ENCODE results near the gene NDUFB8. TPM values are rescaled to one million over a fixed set of nuclear protein-coding genes. Genes with fewer than 3 reads are reported as not detected.

The NDUFB8 gene
- total and polyA plus RNA-seq, 10 of the 15 experiments (the other 5 are each of a cell fraction or from before 2014, with no cell fraction given) = 180 to 572 (median 382) TPM

DNA sequence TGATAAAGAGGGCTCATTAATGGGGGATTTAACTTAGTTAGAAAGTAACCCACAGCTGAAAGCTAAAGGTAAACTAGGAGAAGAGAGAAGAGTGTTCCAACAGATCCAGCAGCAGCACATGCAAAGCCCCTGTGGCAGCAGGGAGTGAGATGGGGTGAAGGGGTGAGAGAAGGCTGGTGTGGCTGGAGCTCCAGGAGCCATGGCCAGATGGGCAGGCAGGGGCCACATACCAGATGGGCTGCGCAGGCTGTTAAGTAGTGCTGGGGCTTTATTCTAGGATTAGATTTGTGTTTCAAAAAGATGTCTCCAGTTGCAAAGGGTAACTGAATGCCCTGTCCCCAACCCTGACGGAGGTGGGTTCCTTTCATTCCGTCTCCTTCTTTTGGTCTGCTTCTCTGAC, 39.2 kb upstream of the NDUFB8 start:
- H3K4me2 ChIP-seq (ENCODE audit: control insufficient read depth, insufficient read depth) = no peak overlapping the region
- ChIA-PET CTCF (interaction anchor here (1.4 to 2.9 kb wide), 3 partner anchors 33 to 175 kb away, joined by 3 to 15 read pairs (median 4); partner anchors contain the start of gene HIF1AN), RAD21 (ENCODE audit: unreplicated experiment) (no interaction called here), POLR2A (no interaction called here), SMC1A (ENCODE audit: uncharacterized antibody, unreplicated experiment) (no interaction called here)
- intact Hi-C loops (cut with micrococcal nuclease; ENCODE audit: unreplicated experiment) = no loop called here
- H3K79me2 ChIP-seq (ENCODE audit: control insufficient read depth, insufficient read depth, low read length) = no peaks in the 10 kb centered on the region
- H3K27ac ChIP-seq (ENCODE audit: control insufficient read depth, insufficient read depth) = no peak overlapping the region
- H4K20me1 ChIP-seq (ENCODE audit: control insufficient read depth, insufficient read depth) = no peaks in the 10 kb centered on the region
- no peak overlapping the region for H2AFZ ChIP-seq (ENCODE audit: control insufficient read depth, low read depth, low read length)
- H3K9me3 ChIP-seq (replicated peaks; ENCODE audit: control insufficient read depth, insufficient read depth, low read length) = no peaks in the 10 kb centered on the region
- ATAC-seq = no peak
- no peak for DNase-seq (ENCODE audit: low read depth, low spot score)
- 45% methylated on average over 3 of the region's 3 CpGs for WGBS (ENCODE audit: insufficient coverage, insufficient replicate concordance, low lambda C conversion rate, missing lambda C conversion rate)
- H3K4me3 ChIP-seq = no peak overlapping the region
- no peak for FAIRE-seq
- peaks cover 7% of the 10 kb centered on the region in 2 experiments; a peak in 2 of 4 replicates for H3K27me3 ChIP-seq (replicated peaks in 1 of 2; ENCODE audit: control insufficient read depth in 2 of 2, insufficient read depth in 2 of 2, low read length in 1 of 2)
- in situ Hi-C loops (cut with MboI) = no loop called here
- no peaks in the 10 kb centered on the region for H3K36me3 ChIP-seq (ENCODE audit: control insufficient read depth in 2 of 2, insufficient read depth in 2 of 2, low read length in 1 of 2)
- no TSS peak for BruUV-seq (replicated peaks)
- no peak overlapping the region for H3K9ac ChIP-seq (ENCODE audit: control insufficient read depth, insufficient read depth, low read length)
- TF ChIP-seq ETV6 (conservative IDR thresholded peaks at IDR 0.05 in 1 of 2, IDR thresholded peaks at IDR 0.05 in 1 of 2; ENCODE audit: borderline replicate concordance in 1 of 2, low read depth in 1 of 2) (no peak), ZNF207 (IDR thresholded peaks at IDR 0.05; ENCODE audit: borderline replicate concordance) (no peak), SUPT20H (IDR thresholded peaks at IDR 0.05; ENCODE audit: borderline replicate concordance, control insufficient read depth, low read depth, low read length) (no peak), STAT1 (conservative IDR thresholded peaks at IDR 0.05) (no peak), POU2F2 (IDR thresholded peaks at IDR 0.05; ENCODE audit: borderline replicate concordance, low read depth, low read length) (no peak)
- TF ChIP-seq, protein P1, sequence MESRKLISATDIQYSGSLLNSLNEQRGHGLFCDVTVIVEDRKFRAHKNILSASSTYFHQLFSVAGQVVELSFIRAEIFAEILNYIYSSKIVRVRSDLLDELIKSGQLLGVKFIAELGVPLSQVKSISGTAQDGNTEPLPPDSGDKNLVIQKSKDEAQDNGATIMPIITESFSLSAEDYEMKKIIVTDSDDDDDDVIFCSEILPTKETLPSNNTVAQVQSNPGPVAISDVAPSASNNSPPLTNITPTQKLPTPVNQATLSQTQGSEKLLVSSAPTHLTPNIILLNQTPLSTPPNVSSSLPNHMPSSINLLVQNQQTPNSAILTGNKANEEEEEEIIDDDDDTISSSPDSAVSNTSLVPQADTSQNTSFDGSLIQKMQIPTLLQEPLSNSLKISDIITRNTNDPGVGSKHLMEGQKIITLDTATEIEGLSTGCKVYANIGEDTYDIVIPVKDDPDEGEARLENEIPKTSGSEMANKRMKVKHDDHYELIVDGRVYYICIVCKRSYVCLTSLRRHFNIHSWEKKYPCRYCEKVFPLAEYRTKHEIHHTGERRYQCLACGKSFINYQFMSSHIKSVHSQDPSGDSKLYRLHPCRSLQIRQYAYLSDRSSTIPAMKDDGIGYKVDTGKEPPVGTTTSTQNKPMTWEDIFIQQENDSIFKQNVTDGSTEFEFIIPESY (IDR thresholded peaks at IDR 0.05) = no peak
- TF ChIP-seq, protein P2, sequence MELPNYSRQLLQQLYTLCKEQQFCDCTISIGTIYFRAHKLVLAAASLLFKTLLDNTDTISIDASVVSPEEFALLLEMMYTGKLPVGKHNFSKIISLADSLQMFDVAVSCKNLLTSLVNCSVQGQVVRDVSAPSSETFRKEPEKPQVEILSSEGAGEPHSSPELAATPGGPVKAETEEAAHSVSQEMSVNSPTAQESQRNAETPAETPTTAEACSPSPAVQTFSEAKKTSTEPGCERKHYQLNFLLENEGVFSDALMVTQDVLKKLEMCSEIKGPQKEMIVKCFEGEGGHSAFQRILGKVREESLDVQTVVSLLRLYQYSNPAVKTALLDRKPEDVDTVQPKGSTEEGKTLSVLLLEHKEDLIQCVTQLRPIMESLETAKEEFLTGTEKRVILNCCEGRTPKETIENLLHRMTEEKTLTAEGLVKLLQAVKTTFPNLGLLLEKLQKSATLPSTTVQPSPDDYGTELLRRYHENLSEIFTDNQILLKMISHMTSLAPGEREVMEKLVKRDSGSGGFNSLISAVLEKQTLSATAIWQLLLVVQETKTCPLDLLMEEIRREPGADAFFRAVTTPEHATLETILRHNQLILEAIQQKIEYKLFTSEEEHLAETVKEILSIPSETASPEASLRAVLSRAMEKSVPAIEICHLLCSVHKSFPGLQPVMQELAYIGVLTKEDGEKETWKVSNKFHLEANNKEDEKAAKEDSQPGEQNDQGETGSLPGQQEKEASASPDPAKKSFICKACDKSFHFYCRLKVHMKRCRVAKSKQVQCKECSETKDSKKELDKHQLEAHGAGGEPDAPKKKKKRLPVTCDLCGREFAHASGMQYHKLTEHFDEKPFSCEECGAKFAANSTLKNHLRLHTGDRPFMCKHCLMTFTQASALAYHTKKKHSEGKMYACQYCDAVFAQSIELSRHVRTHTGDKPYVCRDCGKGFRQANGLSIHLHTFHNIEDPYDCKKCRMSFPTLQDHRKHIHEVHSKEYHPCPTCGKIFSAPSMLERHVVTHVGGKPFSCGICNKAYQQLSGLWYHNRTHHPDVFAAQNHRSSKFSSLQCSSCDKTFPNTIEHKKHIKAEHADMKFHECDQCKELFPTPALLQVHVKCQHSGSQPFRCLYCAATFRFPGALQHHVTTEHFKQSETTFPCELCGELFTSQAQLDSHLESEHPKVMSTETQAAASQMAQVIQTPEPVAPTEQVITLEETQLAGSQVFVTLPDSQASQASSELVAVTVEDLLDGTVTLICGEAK (IDR thresholded peaks at IDR 0.05; ENCODE audit: borderline replicate concordance) = no peak
- no peaks in the 10 kb centered on the region for H3K4me1 ChIP-seq (ENCODE audit: control insufficient read depth, insufficient read depth, low read length)

Measured in GM12878 (cell line).